ENCODE results near the gene ZNF579. TPM values are rescaled to one million over a fixed set of nuclear protein-coding genes. Genes with fewer than 3 reads are reported as not detected.

The ZNF579 gene
- total and polyA plus RNA-seq, 2 donors (not counting 3 experiments of a cell fraction or from before 2014, with no cell fraction given) = 11.6 to 15.7 TPM

GRCh38 chr19:55613930-55614710, 33.5 kb upstream of the ZNF579 start:
- no TSS peak for BruUV-seq (replicated peaks)
- dilution Hi-C loops (cut with MboI; ENCODE audit: extremely low pct_ligation_motif_present, low sequenced_read_pairs) = no loop called here
- no peak for TF ChIP-seq MAX (IDR thresholded peaks at IDR 0.05; ENCODE audit: insufficient read depth, insufficient read length)
- TF ChIP-seq EZH2 (IDR thresholded peaks at IDR 0.05; ENCODE audit: borderline replicate concordance, low read depth, low read length, severe bottlenecking) = no peak

GRCh38 chr19:55613396-55613795, 32.7 kb upstream of the ZNF579 start:
- intact Hi-C loops (cut with micrococcal nuclease) = no loop called here
- Histone ChIP-seq H3K27ac (ENCODE audit: insufficient read depth, low read depth, low read length) (no peak overlapping the region), H3K9ac (replicated peaks; ENCODE audit: extremely low read depth, insufficient read depth, low read length) (no peak overlapping the region), H3K36me3 (ENCODE audit: control insufficient read depth in 2 of 2, extremely low read depth in 1 of 2, insufficient read depth in 2 of 2, low read length in 2 of 2) (peaks cover 2 to 24% of the 10 kb centered on the region in 2 experiments), H3K4me1 (ENCODE audit: control insufficient read depth, extremely low read depth, insufficient read depth, low read length) (peaks cover 2% of the 10 kb centered on the region), H3K9me3 (replicated peaks; ENCODE audit: control insufficient read depth, insufficient read depth, low read length) (no peaks in the 10 kb centered on the region), H2AFZ (ENCODE audit: low read depth, low read length) (no peak overlapping the region), H3K4me2 (ENCODE audit: insufficient read depth, low read length) (no peak overlapping the region), H3K9me1 (replicated peaks; ENCODE audit: control insufficient read depth, extremely low read depth, insufficient read depth, low read length) (no peaks in the 10 kb centered on the region), H3K4me3 (replicated peaks in 1 of 3; ENCODE audit: insufficient read depth in 1 of 3, low read depth in 1 of 3, low read length in 3 of 3) (no peak overlapping the region), H3K27me3 (ENCODE audit: control insufficient read depth in 2 of 2, insufficient read depth in 2 of 2, low read length in 2 of 2) (no peaks in the 10 kb centered on the region), H3K79me2 (ENCODE audit: control insufficient read depth, insufficient read depth, low read length) (peaks cover 16% of the 10 kb centered on the region), H4K20me1 (replicated peaks; ENCODE audit: control insufficient read depth, extremely low read depth, insufficient read depth, low read length) (no peaks in the 10 kb centered on the region)
- DNase-seq (ENCODE audit: low read depth, low spot score) = no peak
- no peak for FAIRE-seq
- dilution Hi-C loops (cut with MboI; ENCODE audit: extremely low pct_ligation_motif_present, low sequenced_read_pairs) = no loop called here
- BruUV-seq (replicated peaks) = no TSS peak
- POLR2A ChIA-PET = no interaction called here
- TF ChIP-seq MAX (IDR thresholded peaks at IDR 0.05; ENCODE audit: insufficient read depth, insufficient read length) (no peak), EZH2 (IDR thresholded peaks at IDR 0.05; ENCODE audit: borderline replicate concordance, low read depth, low read length, severe bottlenecking) (no peak), CTCF (IDR thresholded peaks at IDR 0.05; ENCODE audit: extremely low read depth in 1 of 2, insufficient read depth in 1 of 2, low read depth in 1 of 2, low read length in 2 of 2) (no peak), POLR2A (IDR thresholded peaks at IDR 0.05; ENCODE audit: low read depth, low read length) (no peak), MYC (IDR thresholded peaks at IDR 0.05; ENCODE audit: low read depth, low read length) (no peak), FOS (IDR thresholded peaks at IDR 0.05; ENCODE audit: borderline replicate concordance, insufficient read depth, low read length) (no peak), JUN (IDR thresholded peaks at IDR 0.05; ENCODE audit: borderline replicate concordance, insufficient read depth, insufficient read length, low read depth) (no peak), POLR2AphosphoS5 (IDR thresholded peaks at IDR 0.05; ENCODE audit: insufficient read depth, low read depth, low read length) (no peak), GATA2 (IDR thresholded peaks at IDR 0.05; ENCODE audit: insufficient read depth, insufficient read length, low read depth, low read length) (no peak)
- CTCF ChIA-PET = interaction anchor here (1.0 to 1.3 kb wide), 2 partner anchors 19 to 109 kb away, joined by 3 to 4 read pairs; no protein-coding TSS in a partner anchor

More at GRCh38 chr19:55613930-55614710, 33.5 kb upstream of the ZNF579 start:
- no peak overlapping the region for H3K9ac ChIP-seq (replicated peaks; ENCODE audit: extremely low read depth, insufficient read depth, low read length)
- H3K4me1 ChIP-seq (ENCODE audit: control insufficient read depth, extremely low read depth, insufficient read depth, low read length) = peaks cover 2% of the 10 kb centered on the region
- peaks cover 2 to 24% of the 10 kb centered on the region in 2 experiments for H3K36me3 ChIP-seq (ENCODE audit: control insufficient read depth in 2 of 2, extremely low read depth in 1 of 2, insufficient read depth in 2 of 2, low read length in 2 of 2)
- no peaks in the 10 kb centered on the region for H4K20me1 ChIP-seq (replicated peaks; ENCODE audit: control insufficient read depth, extremely low read depth, insufficient read depth, low read length)
- H3K27me3 ChIP-seq (ENCODE audit: control insufficient read depth in 2 of 2, insufficient read depth in 2 of 2, low read length in 2 of 2) = no peaks in the 10 kb centered on the region
- FAIRE-seq (no peak), DNase-seq (ENCODE audit: low read depth, low spot score) (no peak)
- peaks cover 11% of the 10 kb centered on the region for H3K79me2 ChIP-seq (ENCODE audit: control insufficient read depth, insufficient read depth, low read length)
- CTCF ChIA-PET = no interaction called here
- H3K4me3 ChIP-seq (replicated peaks in 1 of 3; ENCODE audit: insufficient read depth in 1 of 3, low read depth in 1 of 3, low read length in 3 of 3) = no peak overlapping the region
- no peak overlapping the region for H3K4me2 ChIP-seq (ENCODE audit: insufficient read depth, low read length)
- intact Hi-C loops (cut with micrococcal nuclease) = no loop called here
- POLR2A ChIA-PET = no interaction called here
- H2AFZ ChIP-seq (ENCODE audit: low read depth, low read length) = no peak overlapping the region
- no peaks in the 10 kb centered on the region for H3K9me1 ChIP-seq (replicated peaks; ENCODE audit: control insufficient read depth, extremely low read depth, insufficient read depth, low read length)
- H3K9me3 ChIP-seq (replicated peaks; ENCODE audit: control insufficient read depth, insufficient read depth, low read length) = no peaks in the 10 kb centered on the region
- H3K27ac ChIP-seq (ENCODE audit: insufficient read depth, low read depth, low read length) = no peak overlapping the region
